ENCODE measurements around the gene TADA1.

- TF ChIP-seq, protein P1, sequence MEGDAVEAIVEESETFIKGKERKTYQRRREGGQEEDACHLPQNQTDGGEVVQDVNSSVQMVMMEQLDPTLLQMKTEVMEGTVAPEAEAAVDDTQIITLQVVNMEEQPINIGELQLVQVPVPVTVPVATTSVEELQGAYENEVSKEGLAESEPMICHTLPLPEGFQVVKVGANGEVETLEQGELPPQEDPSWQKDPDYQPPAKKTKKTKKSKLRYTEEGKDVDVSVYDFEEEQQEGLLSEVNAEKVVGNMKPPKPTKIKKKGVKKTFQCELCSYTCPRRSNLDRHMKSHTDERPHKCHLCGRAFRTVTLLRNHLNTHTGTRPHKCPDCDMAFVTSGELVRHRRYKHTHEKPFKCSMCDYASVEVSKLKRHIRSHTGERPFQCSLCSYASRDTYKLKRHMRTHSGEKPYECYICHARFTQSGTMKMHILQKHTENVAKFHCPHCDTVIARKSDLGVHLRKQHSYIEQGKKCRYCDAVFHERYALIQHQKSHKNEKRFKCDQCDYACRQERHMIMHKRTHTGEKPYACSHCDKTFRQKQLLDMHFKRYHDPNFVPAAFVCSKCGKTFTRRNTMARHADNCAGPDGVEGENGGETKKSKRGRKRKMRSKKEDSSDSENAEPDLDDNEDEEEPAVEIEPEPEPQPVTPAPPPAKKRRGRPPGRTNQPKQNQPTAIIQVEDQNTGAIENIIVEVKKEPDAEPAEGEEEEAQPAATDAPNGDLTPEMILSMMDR (IDR thresholded peaks at IDR 0.05), result no peak
- TF ChIP-seq POLR2A (IDR thresholded peaks at IDR 0.05), result no peak
These were observed 39.3 kb downstream of the TADA1 start for GRCh38 chr1:166836733-166837132.

Data from right lobe of liver (tissue), 4 donors.